Neural cell (in vitro differentiated cells): ENCODE measurements around the gene LCP2. TPM values are rescaled to one million over a fixed set of nuclear protein-coding genes. Genes with fewer than 3 reads are reported as not detected.

Experiments used
- H2AFZ ChIP-seq: fragments of 200-600, 300-800 bp; sonication (generic), shearing (Covaris generic); 2 replicates; pipeline ENCODE4 v1.6.0; 2014; ENCODE audit warnings: low read depth, mild to moderate bottlenecking, antibody characterized with exemption, low read length, moderate library complexity
- H3F3A ChIP-seq: fragments of 200-600 bp; shearing (Covaris generic); 2 replicates; pipeline ENCODE4 v1.6.1; 2016; ENCODE audit warnings: mild to moderate bottlenecking, moderate library complexity, mixed read lengths, antibody characterized with exemption, low read length; ENCODE audit not compliant: insufficient read depth, poor library complexity, severe bottlenecking
- H3K27ac ChIP-seq: fragments of 200-600, 300-800 bp; sonication (generic), shearing (Covaris generic); 2 replicates; pipeline ENCODE4 v1.5.1; 2014; ENCODE audit warnings: mild to moderate bottlenecking, low read length, moderate library complexity
- H3K27me3 ChIP-seq: fragments of 300-800, 200-600 bp; sonication (generic), shearing (Covaris generic); 2 replicates; pipeline ENCODE4 v1.6.0; 2014; ENCODE audit warnings: mild to moderate bottlenecking, low read depth, low read length, moderate library complexity; ENCODE audit not compliant: insufficient read depth
- H3K36me3 ChIP-seq: fragments of 300-800, 200-600 bp; sonication (generic), shearing (Covaris generic); 2 replicates; pipeline ENCODE4 v1.5.1; 2014; ENCODE audit warnings: mild to moderate bottlenecking, antibody characterized with exemption, low read length, moderate library complexity; ENCODE audit not compliant: insufficient read depth
- H3K4me2 ChIP-seq: fragments of 300-800, 200-600 bp; sonication (generic), shearing (Covaris generic); 2 replicates; pipeline ENCODE4 v1.6.0; 2014; ENCODE audit warnings: mild to moderate bottlenecking, low read length
- H3K4me3 ChIP-seq: fragments of 300-800, 200-600 bp; sonication (generic), shearing (Covaris generic); 2 replicates; pipeline ENCODE4 v1.5.1; 2014; ENCODE audit warnings: mild to moderate bottlenecking, low read length, moderate library complexity
- H3K79me2 ChIP-seq: fragments of 200-600 bp; shearing (Covaris generic); replicated peaks from 2 replicates; pipeline ENCODE4 v1.6.0; 2014; ENCODE audit warnings: mild to moderate bottlenecking, low read length, moderate library complexity; ENCODE audit not compliant: insufficient read depth
- H3K9ac ChIP-seq: fragments of 300-800, 200-600 bp; sonication (generic), shearing (Covaris generic); 2 replicates; pipeline ENCODE4 v1.6.1; 2016; ENCODE audit warnings: mild to moderate bottlenecking, low read length, mixed read lengths
- H3K9me2 ChIP-seq: fragments of 200-600 bp; shearing (Covaris generic); 2 replicates; pipeline ENCODE4 v1.6.1; 2016; ENCODE audit warnings: mild to moderate bottlenecking, low read length, mixed read lengths; ENCODE audit not compliant: insufficient read depth
- H3K9me3 ChIP-seq: fragments of 200-600, 300-800 bp; sonication (generic), shearing (Covaris generic); 2 replicates; pipeline ENCODE4 v1.6.1; 2016; ENCODE audit warnings: mild to moderate bottlenecking, mixed run types, low read length, moderate library complexity, mixed read lengths
- H4K20me1 ChIP-seq: fragments of 200-600 bp; shearing (Covaris generic); 2 replicates; pipeline ENCODE4 v1.6.1; 2016; ENCODE audit warnings: mild to moderate bottlenecking, mixed run types; ENCODE audit not compliant: insufficient read depth
- EP300 ChIP-seq: fragments of 450-650 bp; conservative IDR thresholded peaks from 2 replicates; pipeline ENCODE4 v1.6.1; 2014; ENCODE audit warnings: antibody characterized with exemption, mild to moderate bottlenecking, moderate library complexity; ENCODE audit not compliant: poor library complexity, severe bottlenecking
- EZH2 ChIP-seq: fragments of 200-600, 300-800 bp; shearing (Covaris generic), sonication (generic); IDR thresholded peaks from 2 replicates; pipeline ENCODE4 v1.6.1; 2014; ENCODE audit warnings: antibody characterized with exemption, low read length, borderline replicate concordance, mild to moderate bottlenecking; ENCODE audit not compliant: insufficient read depth, poor library complexity, severe bottlenecking
- MXI1 ChIP-seq: fragments of 450-650 bp; conservative IDR thresholded peaks from 2 replicates; pipeline ENCODE4 v1.6.1; 2014; ENCODE audit warnings: antibody characterized with exemption, mild to moderate bottlenecking; ENCODE audit not compliant: poor library complexity, severe bottlenecking
- POLR2AphosphoS5 ChIP-seq: IDR thresholded peaks from 2 replicates; pipeline ENCODE4 v1.6.1; 2012
- RAD21 ChIP-seq: fragments of 450-650 bp; conservative IDR thresholded peaks from 2 replicates; pipeline ENCODE4 v1.6.1; 2014; ENCODE audit warnings: antibody characterized with exemption, mild to moderate bottlenecking, moderate library complexity
- REST ChIP-seq: IDR thresholded peaks from 2 replicates; pipeline ENCODE4 v1.6.1; 2012; ENCODE audit warnings: borderline replicate concordance
- SMC3 ChIP-seq: fragments of 450-650 bp; conservative IDR thresholded peaks from 2 replicates; pipeline ENCODE4 v1.6.1; 2014; ENCODE audit warnings: antibody characterized with exemption, mild to moderate bottlenecking, moderate library complexity; ENCODE audit not compliant: poor library complexity
- TAF1 ChIP-seq: IDR thresholded peaks from 2 replicates; pipeline ENCODE4 v1.6.1; 2012; ENCODE audit warnings: low read depth
- polyA plus RNA-seq: library from polyadenylated mRNA; depleted of rRNA; stranded (reverse); fragments of >200 nt; gene quantifications from 2 replicates; pipeline ENCODE4 v1.2.3, GENCODE V29; 2014
- TF ChIP-seq, protein P1 (sequence below): fragments of 450-650 bp; IDR thresholded peaks from 2 replicates; pipeline ENCODE4 v1.5.1; 2014; ENCODE audit warnings: antibody characterized with exemption, mild to moderate bottlenecking, moderate library complexity; ENCODE audit not compliant: poor library complexity, severe bottlenecking

LCP2 gene
- polyA plus RNA-seq, 1 donor from 2014 or later, result not detected

DNA sequence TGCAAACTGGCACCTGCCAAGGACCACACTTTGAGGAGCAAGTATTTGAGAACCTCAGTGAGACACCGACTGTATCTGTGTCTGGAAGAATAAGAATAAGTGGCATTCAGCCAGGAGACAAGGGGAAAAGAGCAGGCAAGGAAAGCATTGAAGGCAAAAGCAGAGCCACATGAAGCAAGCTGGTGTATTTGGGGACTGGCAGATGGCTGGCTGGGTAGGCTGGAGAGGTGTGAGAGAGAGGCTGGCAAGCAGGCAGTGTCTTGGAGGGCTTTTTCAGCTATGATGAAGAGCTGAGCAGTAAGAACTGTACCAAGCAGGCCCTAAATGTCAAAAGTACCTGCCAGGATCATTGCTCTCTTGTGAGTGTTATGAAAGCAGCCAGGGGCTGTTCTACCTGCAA lies 78.9 kb downstream of the LCP2 start:
- H3K9ac ChIP-seq, result no peak overlapping the region
- H3K9me3 ChIP-seq, result no peaks in the 10 kb centered on the region
- no peak overlapping the region for H3K27ac ChIP-seq
- no peaks in the 10 kb centered on the region for H3K9me2 ChIP-seq
- H3K79me2 ChIP-seq, result no peaks in the 10 kb centered on the region
- TF ChIP-seq, protein P1, sequence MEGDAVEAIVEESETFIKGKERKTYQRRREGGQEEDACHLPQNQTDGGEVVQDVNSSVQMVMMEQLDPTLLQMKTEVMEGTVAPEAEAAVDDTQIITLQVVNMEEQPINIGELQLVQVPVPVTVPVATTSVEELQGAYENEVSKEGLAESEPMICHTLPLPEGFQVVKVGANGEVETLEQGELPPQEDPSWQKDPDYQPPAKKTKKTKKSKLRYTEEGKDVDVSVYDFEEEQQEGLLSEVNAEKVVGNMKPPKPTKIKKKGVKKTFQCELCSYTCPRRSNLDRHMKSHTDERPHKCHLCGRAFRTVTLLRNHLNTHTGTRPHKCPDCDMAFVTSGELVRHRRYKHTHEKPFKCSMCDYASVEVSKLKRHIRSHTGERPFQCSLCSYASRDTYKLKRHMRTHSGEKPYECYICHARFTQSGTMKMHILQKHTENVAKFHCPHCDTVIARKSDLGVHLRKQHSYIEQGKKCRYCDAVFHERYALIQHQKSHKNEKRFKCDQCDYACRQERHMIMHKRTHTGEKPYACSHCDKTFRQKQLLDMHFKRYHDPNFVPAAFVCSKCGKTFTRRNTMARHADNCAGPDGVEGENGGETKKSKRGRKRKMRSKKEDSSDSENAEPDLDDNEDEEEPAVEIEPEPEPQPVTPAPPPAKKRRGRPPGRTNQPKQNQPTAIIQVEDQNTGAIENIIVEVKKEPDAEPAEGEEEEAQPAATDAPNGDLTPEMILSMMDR, result no peak
- TF ChIP-seq EP300 (no peak), POLR2AphosphoS5 (no peak), MXI1 (no peak), RAD21 (no peak), TAF1 (no peak), REST (no peak)
- H3F3A ChIP-seq, result no peaks in the 10 kb centered on the region
- H3K27me3 ChIP-seq, result peaks cover 9% of the 10 kb centered on the region
- H3K4me2 ChIP-seq, result no peak overlapping the region
- no peak overlapping the region for H3K4me3 ChIP-seq
- no peak overlapping the region for H2AFZ ChIP-seq
- H4K20me1 ChIP-seq, result no peaks in the 10 kb centered on the region
- no peaks in the 10 kb centered on the region for H3K36me3 ChIP-seq

GRCh38 chr5:170217831-170218230 lies 79.7 kb downstream of the LCP2 start:
- Histone ChIP-seq H3F3A (no peaks in the 10 kb centered on the region), H2AFZ (no peak overlapping the region), H3K36me3 (no peaks in the 10 kb centered on the region), H3K79me2 (no peaks in the 10 kb centered on the region), H4K20me1 (no peaks in the 10 kb centered on the region), H3K4me3 (no peak overlapping the region), H3K4me2 (no peak overlapping the region), H3K9me3 (no peaks in the 10 kb centered on the region), H3K27me3 (peaks cover 9% of the 10 kb centered on the region), H3K9ac (no peak overlapping the region), H3K27ac (no peak overlapping the region), H3K9me2 (no peaks in the 10 kb centered on the region)
- no peak for TF ChIP-seq SMC3
- TF ChIP-seq EZH2, result no peak
- no peak for TF ChIP-seq EP300
- no peak for TF ChIP-seq MXI1
- no peak for TF ChIP-seq TAF1
- TF ChIP-seq, protein P1, result no peak
- TF ChIP-seq POLR2AphosphoS5, result no peak
- TF ChIP-seq RAD21, result no peak
- no peak for TF ChIP-seq REST
